HK-2 (cell line): ENCODE data around the gene TMCO6.
"Not testable (repeated sequence)": the region's sequence is repeated elsewhere in the genome, so short reads cannot be mapped to it uniquely, and the experiment has no call there.

Source experiments
- DNase-seq: peaks from one replicate; pipeline ENCODE4 v3.0.0-alpha.2; 2018; ENCODE audit not compliant: unreplicated experiment

The TMCO6 gene

GRCh38 chr5:140630292-140631035, 8.8 kb upstream of the TMCO6 start:
- no peak for DNase-seq

GRCh38 chr5:140631036-140631417, 8.2 kb upstream of the TMCO6 start:
- DNase-seq = no peak

GRCh38 chr5:140631831-140632365, 7.4 kb upstream of the TMCO6 start:
- DNase-seq = no peak

- DNase-seq = no peak
Measured at GRCh38 chr5:140632366-140633020, 6.8 kb upstream of the TMCO6 start.

- DNase-seq = peak; percentile 45
Measured at GRCh38 chr5:140633021-140633471, 6.2 kb upstream of the TMCO6 start, which contains the start of gene CD14. TSS of gene CD14 (minus strand) at chr5:140633175. CDS start at chr5:140633071, 104 bp downstream.

- DNase-seq = no peak
Measured at GRCh38 chr5:140633501-140633900, 5.8 kb upstream of the TMCO6 start.

- no peak for DNase-seq
Measured at GRCh38 chr5:140634103-140634502, 5.1 kb upstream of the TMCO6 start.

GRCh38 chr5:140635291-140636257, 3.7 kb upstream of the TMCO6 start:
- DNase-seq = no peak

GRCh38 chr5:140637371-140638100, 1.7 kb upstream of the TMCO6 start:
- no peak for DNase-seq

GRCh38 chr5:140638898-140639147, 428 bp upstream of the TMCO6 start:
- DNase-seq = not testable (repeated sequence)

GRCh38 chr5:140641716-140642115, 2.5 kb downstream of the TMCO6 start:
- DNase-seq = no peak

- no peak for DNase-seq
Measured at GRCh38 chr5:140642718-140643117, 3.5 kb downstream of the TMCO6 start.

- no peak for DNase-seq
Measured at GRCh38 chr5:140647042-140647419, 7.8 kb downstream of the TMCO6 start.

GRCh38 chr5:140658870-140659269, 19.6 kb downstream of the TMCO6 start:
- no peak for DNase-seq

- DNase-seq = not testable (repeated sequence)
Measured at GRCh38 chr5:140660371-140660770, 21.1 kb downstream of the TMCO6 start.

GRCh38 chr5:140664030-140664358, 24.7 kb downstream of the TMCO6 start:
- DNase-seq = no peak

GRCh38 chr5:140664359-140665119, 25.3 kb downstream of the TMCO6 start, which contains the start of gene WDR55:
TSS of gene WDR55 (plus strand) at chr5:140664904. CDS start at chr5:140664913, 9 bp downstream.
- DNase-seq = peak; percentile 88

- DNase-seq = not testable (repeated sequence)
Measured at GRCh38 chr5:140671035-140671434, 31.8 kb downstream of the TMCO6 start.

- no peak for DNase-seq
Measured at GRCh38 chr5:140671472-140672125, 32.3 kb downstream of the TMCO6 start.
